Breast epithelium (tissue), 4 donors: ENCODE results near the gene ARHGAP8. TPM values are rescaled to one million over a fixed set of nuclear protein-coding genes. Genes with fewer than 3 reads are reported as not detected.

Experiments used
- DNase-seq, 2 donors: peaks; one replicate each; pipeline ENCODE4 v3.0.0-alpha.2; 2019; ENCODE audit warnings: low spot score in 2 of 2
- H3K27ac ChIP-seq, 2 donors: fragments of 200-600 bp; sonication (generic) in 1 of 2; one replicate each; pipeline ENCODE4 v1.5.1; 2016 to 2019; ENCODE audit warnings: mild to moderate bottlenecking in 1 of 2
- H3K27me3 ChIP-seq, 2 donors: fragments of 200-600 bp; sonication (generic) in 1 of 2; one replicate each; pipeline versions ENCODE4 v1.5.1 to v1.6.0; 2017 to 2019; ENCODE audit warnings: control low read depth in 1 of 2, mild to moderate bottlenecking in 1 of 2
- H3K36me3 ChIP-seq: fragments of 200-600 bp; one replicate; pipeline ENCODE4 v1.5.1; 2019
- H3K4me1 ChIP-seq, 2 donors: fragments of 200-600 bp; sonication (generic); one replicate each; pipeline ENCODE4 v1.5.1; 2016 to 2019; ENCODE audit warnings: control low read depth in 1 of 2
- H3K4me3 ChIP-seq, 3 donors: fragments of 200-600 bp; sonication (generic); 1 replicate in 2 of 3; 2 replicates in 1 of 3; pipeline ENCODE4 v1.5.1; 2016 to 2019; ENCODE audit warnings: mild to moderate bottlenecking in 3 of 3, moderate library complexity in 2 of 3
- H3K9me3 ChIP-seq, 2 donors: fragments of 200-600 bp; sonication (generic) in 1 of 2; one replicate each; pipeline ENCODE4 v1.5.1; 2016 to 2019; ENCODE audit warnings: control low read depth in 1 of 2
- CTCF ChIP-seq, 3 donors: fragments of 450-650 bp; IDR thresholded peaks; one replicate each; pipeline ENCODE4 v1.5.1; 2016 to 2017; ENCODE audit warnings: antibody characterized with exemption in 3 of 3, mild to moderate bottlenecking in 3 of 3, moderate library complexity in 3 of 3
- POLR2A ChIP-seq: fragments of 450-650 bp; IDR thresholded peaks from one replicate; pipeline ENCODE4 v1.6.1; 2016; ENCODE audit warnings: antibody characterized with exemption, mild to moderate bottlenecking, moderate library complexity
- POLR2AphosphoS5 ChIP-seq, 3 donors: sonication (generic); formaldehyde crosslinking; IDR thresholded peaks; one replicate each; pipeline ENCODE4 v1.6.1; 2017; ENCODE audit warnings: antibody characterized with exemption in 3 of 3
- intact Hi-C: fragments of 100-400 bp; cut with DNase I; formaldehyde crosslinking; loops from one replicate; pipeline ENCODE4 v1.15.1; 2023; ENCODE audit warnings: low total_unique reads
- total RNA-seq, 3 donors: library from RNA; depleted of rRNA; stranded (reverse); fragments of >200 nt; gene quantifications; one replicate each; pipeline ENCODE4 v1.1.0, GENCODE V29; 2016

ARHGAP8 gene
- total RNA-seq, 3 donors from 2014 or later = 9.8 to 39.4 (median 32.4) TPM

GRCh38 chr22:44755417-44755816 is 3.0 kb downstream of the ARHGAP8 start:
- peaks cover 11 to 13% of the 10 kb centered on the region in 2 donors for H3K4me1 ChIP-seq
- H3K36me3 ChIP-seq = no peaks in the 10 kb centered on the region
- H3K4me3 ChIP-seq = peak overlapping the region in 2 of 3 donors; percentile 7 to 42
- peak overlapping the region; percentile 84 to 92 for H3K27ac ChIP-seq
- H3K27me3 ChIP-seq = no peaks in the 10 kb centered on the region
- no peaks in the 10 kb centered on the region for H3K9me3 ChIP-seq
- intact Hi-C loops = no loop called here
- no peak for DNase-seq
- no peak for TF ChIP-seq POLR2AphosphoS5 (IDR thresholded peaks at IDR 0.05)
- TF ChIP-seq POLR2A = no peak
- TF ChIP-seq CTCF (IDR thresholded peaks at IDR 0.05) = no peak

- Histone ChIP-seq H3K36me3 (no peaks in the 10 kb centered on the region), H3K9me3 (no peaks in the 10 kb centered on the region), H3K27me3 (no peaks in the 10 kb centered on the region), H3K4me3 (peak overlapping the region in 2 of 3 donors; percentile 24 to 42), H3K4me1 (peaks cover 11 to 13% of the 10 kb centered on the region in 2 donors), H3K27ac (peak overlapping the region; percentile 84 to 92)
- TF ChIP-seq POLR2A (no peak), POLR2AphosphoS5 (IDR thresholded peaks at IDR 0.05) (no peak), CTCF (IDR thresholded peaks at IDR 0.05) (no peak)
- intact Hi-C loops = no loop called here
- DNase-seq = peak; percentile 67 to 75
Measured at GRCh38 chr22:44755956-44756361, 3.6 kb downstream of the ARHGAP8 start.

GRCh38 chr22:44758344-44758973 is 6.1 kb downstream of the ARHGAP8 start:
- TF ChIP-seq POLR2A (no peak), CTCF (IDR thresholded peaks at IDR 0.05) (no peak), POLR2AphosphoS5 (IDR thresholded peaks at IDR 0.05) (no peak)
- no peaks in the 10 kb centered on the region for H3K27me3 ChIP-seq
- intact Hi-C loops = no loop called here
- H3K27ac ChIP-seq = peak overlapping the region; percentile 57 to 69
- peaks cover 11 to 13% of the 10 kb centered on the region in 2 donors for H3K4me1 ChIP-seq
- no peaks in the 10 kb centered on the region for H3K36me3 ChIP-seq
- DNase-seq = no peak
- no peak overlapping the region for H3K4me3 ChIP-seq
- no peaks in the 10 kb centered on the region for H3K9me3 ChIP-seq

- H3K9me3 ChIP-seq = no peaks in the 10 kb centered on the region
- H3K27me3 ChIP-seq = no peaks in the 10 kb centered on the region
- DNase-seq = no peak
- intact Hi-C loops = no loop called here
- no peaks in the 10 kb centered on the region for H3K36me3 ChIP-seq
- peak overlapping the region in 1 of 2 donors; percentile 48 for H3K27ac ChIP-seq
- H3K4me1 ChIP-seq = peaks cover 11 to 13% of the 10 kb centered on the region in 2 donors
- TF ChIP-seq POLR2A = no peak
- no peak for TF ChIP-seq POLR2AphosphoS5 (IDR thresholded peaks at IDR 0.05)
- TF ChIP-seq CTCF (IDR thresholded peaks at IDR 0.05) = no peak
- no peak overlapping the region for H3K4me3 ChIP-seq
Measured at GRCh38 chr22:44759001-44759400, 6.6 kb downstream of the ARHGAP8 start.

GRCh38 chr22:44759430-44760310 is 7.3 kb downstream of the ARHGAP8 start:
- H3K36me3 ChIP-seq = no peaks in the 10 kb centered on the region
- TF ChIP-seq POLR2AphosphoS5 (IDR thresholded peaks at IDR 0.05) = no peak
- TF ChIP-seq CTCF (IDR thresholded peaks at IDR 0.05) = no peak
- TF ChIP-seq POLR2A = no peak
- H3K4me3 ChIP-seq = no peak overlapping the region
- H3K27me3 ChIP-seq = no peaks in the 10 kb centered on the region
- H3K9me3 ChIP-seq = no peaks in the 10 kb centered on the region
- H3K27ac ChIP-seq = peak overlapping the region in 1 of 2 donors; percentile 48
- intact Hi-C loops = no loop called here
- peaks cover 9 to 11% of the 10 kb centered on the region in 2 donors for H3K4me1 ChIP-seq
- no peak for DNase-seq
